WTC11 (cell line): Measurements from ENCODE around the gene SH2B3. TPM values are rescaled to one million over a fixed set of nuclear protein-coding genes. Genes with fewer than 3 reads are reported as not detected.

Experiments used
- ATAC-seq: fragments of 200-7000 bp; cut with Tn5 transposase; 2 replicates; pipeline ENCODE4 v1.10.0; 2021; ENCODE audit warnings: mild to moderate bottlenecking, moderate library complexity
- CTCF ChIA-PET: fragments of 300-600 bp; sonication (Branson Sonifier 250); formaldehyde crosslinking; loops from one replicate; lab custom pipeline; 2021; ENCODE audit warnings: antibody characterized with exemption; lab: Charles Lee
- POLR2A ChIA-PET: fragments of 350-600 bp; sonication (Branson Sonifier 250); formaldehyde crosslinking; loops from one replicate; lab custom pipeline; 2021; ENCODE audit warnings: antibody characterized with exemption; lab: Charles Lee
- DNase-seq: peaks from one replicate; pipeline ENCODE4 v3.0.0; 2021; ENCODE audit warnings: low spot score
- H3K27ac Mint-ChIP-seq: 2 replicates; pipeline ENCODE4 v1.8.0; 2021; ENCODE audit warnings: mixed read lengths
- H3K27me3 Mint-ChIP-seq: 2 replicates; pipeline ENCODE4 v1.8.0; 2021; ENCODE audit warnings: low read depth, mild to moderate bottlenecking, moderate library complexity, mixed read lengths
- H3K36me3 Mint-ChIP-seq: 2 replicates; pipeline ENCODE4 v1.8.0; 2021; ENCODE audit warnings: mixed read lengths
- H3K4me1 Mint-ChIP-seq: 2 replicates; pipeline ENCODE4 v1.8.0; 2022; ENCODE audit warnings: mixed read lengths
- H3K4me3 Mint-ChIP-seq: 2 replicates; pipeline ENCODE4 v1.8.0; 2021; ENCODE audit warnings: mild to moderate bottlenecking, moderate library complexity, mixed read lengths
- H3K9me3 Mint-ChIP-seq: 2 replicates; pipeline ENCODE4 v1.8.0; 2021; ENCODE audit warnings: mixed read lengths
- ATF3 ChIP-seq: sonication (generic); formaldehyde crosslinking; conservative IDR thresholded peaks from 2 replicates; pipeline ENCODE4 v1.8.1; 2022; ENCODE audit warnings: mild to moderate bottlenecking, missing genetic modification reagents
- ATF6 ChIP-seq: sonication (generic); formaldehyde crosslinking; IDR thresholded peaks from 2 replicates; pipeline ENCODE4 v1.8.1; 2023; ENCODE audit warnings: mild to moderate bottlenecking, missing genetic modification reagents
- CREM ChIP-seq: sonication (generic); formaldehyde crosslinking; IDR thresholded peaks from 2 replicates; pipeline ENCODE4 v1.8.1; 2022; ENCODE audit warnings: mild to moderate bottlenecking, missing genetic modification reagents, moderate library complexity
- CTCF ChIP-seq: fragments of 200-600 bp; IDR thresholded peaks from 2 replicates; pipeline ENCODE4 v1.8.0; 2022; ENCODE audit warnings: antibody characterized with exemption
- E2F1 ChIP-seq: sonication (generic); formaldehyde crosslinking; IDR thresholded peaks from 2 replicates; pipeline ENCODE4 v1.8.0; 2022; ENCODE audit warnings: mild to moderate bottlenecking, missing genetic modification reagents
- E2F4 ChIP-seq: sonication (generic); formaldehyde crosslinking; IDR thresholded peaks from 2 replicates; pipeline ENCODE4 v1.8.1; 2022; ENCODE audit warnings: low read depth, mild to moderate bottlenecking, moderate library complexity, missing genetic modification reagents, borderline replicate concordance
- ESRRA ChIP-seq: sonication (generic); formaldehyde crosslinking; IDR thresholded peaks from 2 replicates; pipeline ENCODE4 v1.8.1; 2022; ENCODE audit warnings: mild to moderate bottlenecking, missing genetic modification reagents, borderline replicate concordance
- FOXK1 ChIP-seq: sonication (generic); formaldehyde crosslinking; IDR thresholded peaks from 2 replicates; pipeline ENCODE4 v1.8.0; 2022; ENCODE audit warnings: mild to moderate bottlenecking, moderate library complexity, missing genetic modification reagents
- KAT7 ChIP-seq: sonication (generic); formaldehyde crosslinking; IDR thresholded peaks from 2 replicates; pipeline ENCODE4 v1.8.1; 2023; ENCODE audit warnings: missing genetic modification reagents, mild to moderate bottlenecking, borderline replicate concordance
- NFATC4 ChIP-seq: fragments of 250-450 bp; sonication (Bioruptor Pico); IDR thresholded peaks from 2 replicates; pipeline ENCODE4 v1.9.0; 2021; ENCODE audit warnings: mild to moderate bottlenecking
- NFYB ChIP-seq: sonication (generic); formaldehyde crosslinking; conservative IDR thresholded peaks from 2 replicates; pipeline ENCODE4 v1.8.0; 2022; ENCODE audit warnings: low read depth, missing genetic modification reagents
- NR1H2 ChIP-seq: sonication (generic); formaldehyde crosslinking; IDR thresholded peaks from 2 replicates; pipeline ENCODE4 v1.9.0; 2021; ENCODE audit warnings: mild to moderate bottlenecking, moderate library complexity, missing genetic modification reagents
- SMAD4 ChIP-seq: sonication (generic); formaldehyde crosslinking; IDR thresholded peaks from 2 replicates; pipeline ENCODE4 v1.8.0; 2022; ENCODE audit warnings: mild to moderate bottlenecking, missing genetic modification reagents
- ZBTB21 ChIP-seq: sonication (generic); formaldehyde crosslinking; IDR thresholded peaks from 2 replicates; pipeline ENCODE4 v1.8.1; 2023; ENCODE audit warnings: mild to moderate bottlenecking, missing genetic modification reagents, borderline replicate concordance
- ZNF263 ChIP-seq: sonication (generic); formaldehyde crosslinking; IDR thresholded peaks from 2 replicates; pipeline ENCODE4 v1.8.1; 2022; ENCODE audit warnings: low read depth, mild to moderate bottlenecking, moderate library complexity, missing genetic modification reagents
- ZNF532 ChIP-seq: fragments of 250-450 bp; sonication (Bioruptor Pico); IDR thresholded peaks from 2 replicates; pipeline ENCODE4 v1.9.0; 2021; ENCODE audit warnings: mild to moderate bottlenecking, borderline replicate concordance
- total RNA-seq: library from RNA; stranded (reverse); gene quantifications from 3 replicates; pipeline ENCODE4 v1.2.3, GENCODE V29; 2021

The SH2B3 gene
- total RNA-seq, 1 experiment from 2014 or later: 31.8 TPM

- TF ChIP-seq CREM (CRISPR knock-in tag): no peak
These were observed 39.6 kb upstream of the SH2B3 start (continued) for GRCh38 chr12:111366075-111366474.

- ChIA-PET CTCF (interaction anchor here (2.6 to 3.6 kb wide), 2 partner anchors 11 to 85 kb away, joined by 5 to 19 read pairs; no protein-coding TSS in a partner anchor), POLR2A (no interaction called here)
- Mint-ChIP-seq H3K27me3 (peaks cover 29% of the 10 kb centered on the region), H3K9me3 (no peaks in the 10 kb centered on the region), H3K4me3 (no peak overlapping the region), H3K27ac (no peak overlapping the region), H3K36me3 (no peaks in the 10 kb centered on the region), H3K4me1 (peaks cover 10% of the 10 kb centered on the region)
- no peak for TF ChIP-seq E2F1 (CRISPR knock-in tag)
- no peak for TF ChIP-seq SMAD4
- TF ChIP-seq ZNF532 (CRISPR knock-in tag): no peak
- TF ChIP-seq ATF3 (CRISPR knock-in tag): no peak
- TF ChIP-seq NFYB (CRISPR knock-in tag): no peak
- no peak for TF ChIP-seq NR1H2 (CRISPR knock-in tag)
- no peak for TF ChIP-seq KAT7 (CRISPR knock-in tag)
- no peak for TF ChIP-seq ZNF263 (CRISPR knock-in tag)
- TF ChIP-seq ZBTB21: no peak
- no peak for TF ChIP-seq E2F4 (CRISPR knock-in tag)
- no peak for TF ChIP-seq ATF6 (CRISPR knock-in tag)
- no peak for TF ChIP-seq NFATC4
- no peak for TF ChIP-seq ESRRA (CRISPR knock-in tag)
- no peak for TF ChIP-seq FOXK1 (CRISPR knock-in tag)
- TF ChIP-seq CTCF: no peak
- no peak for DNase-seq
- no peak for ATAC-seq
These were observed 39.1 kb upstream of the SH2B3 start for GRCh38 chr12:111366583-111366982.
